HG03460 (cell line): ENCODE results near the gene MYMK.

ENCODE experiments used
- ATAC-seq: cut with Tn5 transposase; IDR thresholded peaks from one replicate; pipeline ENCODE4 v1.9.1; 2021; ENCODE audit not compliant: unreplicated experiment

The MYMK gene

DNA sequence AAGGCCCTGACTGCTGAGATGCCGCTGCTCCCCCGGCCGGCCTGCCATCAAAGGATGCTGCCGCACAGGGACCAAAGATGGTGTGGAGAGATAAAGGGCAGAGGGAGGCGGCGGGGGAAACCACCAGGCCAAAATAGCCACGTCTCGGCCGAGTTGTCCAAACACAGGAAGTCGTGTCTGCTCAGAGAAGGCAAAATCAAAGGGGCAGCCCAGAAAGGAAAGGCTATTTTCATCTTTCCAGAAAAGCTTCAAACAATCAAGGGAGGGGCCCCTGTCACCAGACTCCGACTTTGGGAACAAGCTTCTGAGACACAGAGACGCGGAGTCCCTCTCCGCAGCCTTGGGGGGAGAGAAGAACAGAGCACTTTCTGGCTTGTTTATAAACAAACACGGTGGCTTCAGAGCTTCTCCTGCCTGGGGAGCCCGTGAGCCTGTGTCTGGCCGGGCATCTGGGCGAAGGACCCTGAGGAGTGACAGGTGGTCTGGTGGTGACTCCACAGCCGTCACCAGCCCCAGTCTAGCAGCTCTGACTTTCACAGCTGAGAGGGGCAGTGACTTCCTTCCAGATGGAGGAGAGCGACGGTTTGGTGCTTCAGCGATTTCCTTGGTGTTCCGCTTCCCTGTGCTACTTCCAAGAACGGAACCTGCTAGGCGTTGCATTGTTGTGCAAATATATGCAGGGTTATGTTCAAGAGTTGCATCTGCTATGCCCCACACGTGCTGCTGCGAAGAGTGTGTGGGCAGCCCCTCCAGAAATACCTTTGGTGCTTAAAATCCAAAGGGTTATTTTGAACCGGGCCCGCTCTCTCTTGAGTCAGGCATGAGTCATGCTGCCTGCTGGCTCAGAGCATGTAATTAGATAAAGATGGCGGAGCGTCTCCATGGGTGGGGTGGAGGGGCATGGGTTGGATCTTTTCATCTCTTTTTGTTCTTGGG lies 33.7 kb upstream of the MYMK start:
- ATAC-seq: no peak

DNA sequence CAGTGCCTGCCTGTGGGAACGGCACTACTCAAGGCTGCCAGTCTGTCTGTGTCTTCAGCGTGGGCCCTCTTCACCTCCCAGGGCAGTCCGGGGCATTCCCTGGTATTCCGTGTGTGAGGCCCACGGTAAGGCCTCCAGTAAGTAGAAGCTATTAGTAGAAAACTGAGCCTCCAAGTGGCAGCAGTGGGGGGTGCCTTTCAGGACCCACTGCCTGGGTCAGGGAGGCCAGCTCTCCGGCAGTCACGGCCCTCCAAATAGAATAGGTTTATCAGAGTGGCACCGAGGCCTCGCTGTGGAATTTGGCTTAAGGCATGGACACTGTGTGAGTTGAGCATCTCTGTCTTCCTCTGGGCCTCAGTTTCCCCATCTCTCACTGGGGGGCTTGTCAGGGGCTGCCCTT lies 32.8 kb upstream of the MYMK start:
- no peak for ATAC-seq

- ATAC-seq: no peak
Measured at GRCh38 chr9:133556354-133556753, 31.6 kb upstream of the MYMK start.

- ATAC-seq: no peak
Measured at GRCh38 chr9:133554729-133555128, 30.0 kb upstream of the MYMK start.

DNA sequence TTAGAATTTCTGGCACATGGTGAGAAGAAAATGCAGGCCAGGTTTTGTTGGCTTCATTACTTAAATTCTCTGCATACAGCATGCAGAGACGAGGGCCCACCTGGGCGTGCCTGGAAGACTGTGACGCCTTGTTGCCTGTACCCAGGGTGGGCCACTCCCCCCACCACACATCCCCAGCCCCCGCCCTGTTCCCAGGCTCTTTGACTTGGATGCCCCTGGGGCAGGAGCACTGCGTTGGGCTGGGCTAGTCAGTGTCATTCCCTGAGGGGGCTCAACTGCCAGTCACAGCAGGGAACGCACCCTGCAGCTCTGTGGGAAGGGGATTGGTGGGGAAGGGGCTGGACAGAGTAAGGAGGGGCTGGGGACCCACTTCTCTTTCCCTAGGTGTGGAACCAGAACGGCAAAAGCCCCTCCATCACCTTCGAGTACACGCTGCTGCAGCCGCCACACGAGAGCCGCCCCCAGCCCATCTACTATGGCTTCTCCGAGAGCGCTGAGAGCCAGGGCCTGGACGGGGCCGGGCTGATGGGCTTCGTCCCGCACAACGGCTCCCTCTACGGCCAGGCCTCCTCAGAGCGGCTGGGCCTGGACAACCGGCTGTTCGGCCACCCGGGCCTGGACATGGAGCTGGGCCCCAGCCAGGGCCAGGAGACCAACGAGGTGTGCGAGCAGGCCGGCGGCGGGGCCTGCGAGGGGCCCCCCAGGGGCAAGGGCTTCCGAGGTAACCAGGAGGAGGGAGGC lies 29.4 kb upstream of the MYMK start:
- no peak for ATAC-seq

GRCh38 chr9:133553123-133553522 lies 28.4 kb upstream of the MYMK start:
- ATAC-seq: no peak

- ATAC-seq: no peak
Measured at GRCh38 chr9:133552236-133552635, 27.5 kb upstream of the MYMK start.

DNA sequence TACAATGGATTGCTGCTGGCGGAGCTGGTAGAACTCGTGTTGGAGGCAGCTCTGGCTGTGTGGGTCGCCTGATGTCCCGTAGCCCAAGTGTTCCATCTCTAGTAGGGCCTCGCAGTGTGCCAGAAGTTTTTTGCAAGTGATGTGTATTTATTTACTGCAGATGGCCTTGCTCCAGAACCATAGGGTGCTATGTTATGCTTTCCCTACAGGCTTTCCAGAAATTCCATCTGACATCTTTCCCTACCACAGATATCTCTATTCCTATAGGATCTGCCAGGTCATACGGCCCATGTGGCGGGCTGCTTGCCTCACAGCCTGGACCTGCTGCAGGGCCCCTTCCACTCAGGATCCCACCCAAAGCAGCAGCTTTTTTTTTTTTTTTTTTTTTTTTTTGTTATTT lies 26.7 kb upstream of the MYMK start:
- no peak for ATAC-seq

DNA sequence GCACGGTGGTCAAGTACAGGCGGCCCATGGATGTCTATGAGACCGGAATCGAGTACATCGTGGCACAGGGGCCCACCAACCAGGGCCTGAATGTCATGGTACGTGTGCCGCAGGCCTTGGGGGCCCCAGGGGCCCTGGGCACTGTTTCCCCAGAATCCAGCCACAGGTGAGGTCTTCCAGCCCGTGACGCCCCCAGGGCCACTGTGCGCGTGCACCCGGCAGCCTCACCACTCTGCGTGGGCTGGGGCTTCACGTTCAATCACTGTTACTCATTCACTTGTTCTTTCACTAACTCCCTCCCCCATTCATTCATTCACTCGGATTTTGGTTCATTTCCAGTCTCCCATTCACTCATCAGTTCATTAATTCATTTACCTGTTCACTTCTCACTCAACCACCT lies 22.4 kb upstream of the MYMK start:
- no peak for ATAC-seq

DNA sequence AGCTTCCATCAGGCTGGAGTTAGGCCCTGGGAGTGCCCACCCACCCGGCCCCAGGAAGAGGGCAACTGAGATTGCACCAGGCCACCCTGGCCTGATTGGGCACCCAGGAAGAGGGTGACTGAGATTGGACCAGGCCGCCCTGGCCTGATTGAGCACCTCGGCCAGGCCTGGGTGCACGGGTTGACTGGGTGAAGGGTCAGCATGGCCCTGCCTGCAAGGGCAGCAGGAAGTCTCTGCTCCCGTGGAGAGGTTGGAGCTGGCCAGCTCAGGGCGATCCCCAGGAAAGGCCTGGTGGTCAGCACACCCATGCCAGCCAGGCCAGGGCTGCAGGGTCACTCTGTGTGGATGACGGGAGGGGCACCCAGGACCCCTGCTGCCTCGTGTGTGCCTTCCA lies 21.5 kb upstream of the MYMK start:
- ATAC-seq: no peak

DNA sequence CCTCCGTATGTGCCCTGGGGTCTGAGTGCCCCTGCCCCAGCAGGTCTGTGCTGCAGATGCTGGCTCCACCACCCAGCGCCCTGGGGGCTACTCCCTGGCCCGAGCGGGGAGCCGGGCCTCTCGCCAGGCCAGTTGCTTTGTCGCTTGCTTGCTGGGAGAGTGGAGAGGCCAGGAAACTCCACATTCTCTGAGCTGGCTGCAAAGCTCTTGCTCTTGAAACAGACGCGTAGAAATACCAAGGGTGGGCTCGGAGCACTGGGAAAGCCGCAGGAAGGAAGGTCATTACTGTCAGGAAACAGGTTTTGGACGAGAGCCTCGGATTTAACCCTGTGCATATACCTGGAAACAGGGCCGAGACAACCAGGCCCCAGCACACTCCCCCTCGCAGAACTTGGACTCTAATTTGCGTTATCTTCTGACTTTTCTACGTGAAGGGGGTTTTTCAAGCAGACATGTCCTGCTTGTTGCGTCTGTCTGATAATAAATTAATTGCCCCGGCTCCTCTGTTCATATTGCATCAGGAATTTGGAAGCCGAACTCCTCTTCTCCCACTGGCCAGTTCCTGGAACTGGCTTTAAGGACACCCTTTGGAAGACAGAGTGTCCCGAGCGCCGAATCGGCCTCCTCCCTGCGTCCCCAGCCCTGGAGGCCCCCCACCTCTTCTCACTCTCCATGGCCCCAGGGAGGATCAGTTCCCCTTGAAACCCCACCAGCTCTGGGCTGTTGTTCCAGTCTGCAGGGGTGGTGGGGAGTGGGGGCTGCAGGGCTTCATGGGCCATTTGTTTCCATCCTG lies 20.9 kb upstream of the MYMK start:
- ATAC-seq: no peak

DNA sequence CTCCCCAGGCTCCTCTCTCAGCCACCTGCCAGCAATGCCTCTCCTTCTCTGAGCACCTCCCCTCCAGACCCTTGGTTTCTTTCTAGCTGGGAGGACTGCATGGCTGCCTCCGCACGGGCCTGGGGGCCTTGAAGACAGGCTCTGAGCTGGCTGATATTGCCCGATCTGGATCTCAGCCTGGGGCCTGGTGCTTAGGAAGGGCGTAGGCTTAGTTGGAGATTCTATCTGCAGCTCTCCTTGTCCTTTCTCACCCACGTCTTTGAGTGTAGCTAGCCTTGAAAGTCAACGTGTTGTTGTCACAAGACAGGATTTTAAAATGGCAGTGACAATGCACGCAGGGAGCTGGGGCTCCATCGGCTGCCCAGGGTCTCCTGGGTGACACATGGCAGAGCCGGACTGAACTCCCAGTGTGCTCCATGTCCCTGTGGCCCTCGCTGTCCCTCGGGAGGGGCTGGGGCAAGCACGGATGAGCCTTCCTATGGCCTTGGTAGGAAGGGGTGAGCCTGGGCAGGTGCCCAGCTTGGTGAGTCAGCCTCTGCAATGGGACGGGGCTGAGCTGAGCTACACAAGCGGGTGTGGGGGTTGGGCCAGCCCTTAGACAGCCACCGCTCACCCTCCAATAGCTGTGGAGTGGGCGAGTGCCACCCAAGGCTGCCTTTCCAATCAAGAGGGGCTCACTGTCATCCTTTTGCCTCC lies 19.2 kb upstream of the MYMK start:
- no peak for ATAC-seq

GRCh38 chr9:133542002-133542401 lies 17.2 kb upstream of the MYMK start:
- no peak for ATAC-seq

- no peak for ATAC-seq
Measured at GRCh38 chr9:133540698-133541025, 15.9 kb upstream of the MYMK start.

GRCh38 chr9:133539991-133540697 lies 15.4 kb upstream of the MYMK start:
- no peak for ATAC-seq

GRCh38 chr9:133538851-133539833 lies 14.4 kb upstream of the MYMK start:
- no peak for ATAC-seq

- ATAC-seq: no peak
Measured at GRCh38 chr9:133538176-133538575, 13.4 kb upstream of the MYMK start.

DNA sequence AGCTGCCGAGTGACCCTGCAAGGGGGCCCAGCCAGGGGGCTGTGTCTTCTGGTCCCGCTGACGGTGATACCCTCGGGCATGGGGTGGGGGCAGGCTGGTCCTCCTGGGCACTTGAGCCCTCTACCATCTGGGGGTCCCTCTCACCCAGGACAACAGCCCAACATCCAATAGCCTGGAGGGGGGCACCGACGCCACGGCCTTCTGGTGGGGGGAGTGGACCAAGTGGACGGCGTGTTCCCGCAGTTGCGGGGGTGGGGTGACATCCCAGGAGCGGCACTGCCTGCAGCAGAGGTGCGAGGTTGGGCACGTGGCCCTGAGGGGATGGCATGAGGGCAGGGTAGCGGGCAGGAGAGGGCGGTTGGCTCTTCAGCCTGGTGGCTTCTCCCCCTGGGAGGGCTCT lies 12.5 kb upstream of the MYMK start:
- no peak for ATAC-seq

- ATAC-seq: no peak
Measured at GRCh38 chr9:133536536-133536935, 11.8 kb upstream of the MYMK start.
